Uterus (tissue), 4 donors: ENCODE measurements around the gene DPY30. TPM values are rescaled to one million over a fixed set of nuclear protein-coding genes. Genes with fewer than 3 reads are reported as not detected.

Experiments used
- DNase-seq, 2 donors: peaks; one replicate each; pipeline ENCODE4 v3.0.0-alpha.2; 2019 to 2020
- H3K27ac ChIP-seq, 2 donors: fragments of 200-600 bp; sonication (generic); 1 replicate in 1 of 2; 2 replicates in 1 of 2; pipeline ENCODE4 v1.5.1; 2016 to 2018
- H3K27me3 ChIP-seq, 2 donors: fragments of 200-600 bp; sonication (generic); one replicate each; pipeline ENCODE4 v1.5.1; 2018 to 2019; ENCODE audit warnings: control low read depth in 1 of 2
- H3K36me3 ChIP-seq, 2 donors: fragments of 200-600 bp; sonication (generic); one replicate each; pipeline ENCODE4 v1.5.1; 2019; ENCODE audit warnings: control low read depth in 1 of 2
- H3K4me1 ChIP-seq, 2 donors: fragments of 200-600 bp; sonication (generic); one replicate each; pipeline ENCODE4 v1.5.1; 2018 to 2019; ENCODE audit warnings: control low read depth in 1 of 2
- H3K4me3 ChIP-seq, 2 donors: fragments of 200-600 bp; sonication (generic); 1 replicate in 1 of 2; 2 replicates in 1 of 2; pipeline ENCODE4 v1.5.1; 2018 to 2019; ENCODE audit warnings: mild to moderate bottlenecking in 1 of 2
- H3K9me3 ChIP-seq, 2 donors: fragments of 200-600 bp; sonication (generic); one replicate each; pipeline ENCODE4 v1.5.1; 2019; ENCODE audit warnings: control low read depth in 1 of 2
- CTCF ChIP-seq, 4 experiments: fragments of 200-600 bp in 2 of 4; fragments of 450-650 bp in 2 of 4; sonication (generic) in 2 of 4; IDR thresholded peaks; one replicate each; pipeline ENCODE4 v1.5.1; 2016 to 2019; ENCODE audit warnings: antibody characterized with exemption in 4 of 4, mild to moderate bottlenecking in 2 of 4, moderate library complexity in 1 of 4
- POLR2A ChIP-seq, 2 donors: fragments of 450-650 bp; IDR thresholded peaks; one replicate each; pipeline ENCODE4 v1.6.1; 2016; ENCODE audit warnings: antibody characterized with exemption in 2 of 2, mild to moderate bottlenecking in 1 of 2, moderate library complexity in 1 of 2
- intact Hi-C: fragments of 100-400 bp; cut with DNase I; formaldehyde crosslinking; loops from one replicate; pipeline ENCODE4 v1.15.1; 2023; ENCODE audit warnings: low total_unique reads
- total RNA-seq, 4 donors: library from RNA; depleted of rRNA in 3 of 4; stranded (reverse); fragments of >200 nt in 3 of 4; gene quantifications; one replicate each; pipeline versions ENCODE4 v1.1.0 to v1.2.4, GENCODE V29; 2014 to 2023
- donor health status: DM: yes; HTN: yes; CAD: no.

The DPY30 gene
- total RNA-seq, 4 donors from 2014 or later = 37.1 to 165 (median 43.4) TPM

- DNase-seq = no peak
- H3K9me3 ChIP-seq = no peaks in the 10 kb centered on the region
- no peak overlapping the region for H3K27ac ChIP-seq
- no peak overlapping the region for H3K4me3 ChIP-seq
- no peaks in the 10 kb centered on the region for H3K36me3 ChIP-seq
- no peaks in the 10 kb centered on the region for H3K27me3 ChIP-seq
- intact Hi-C loops = no loop called here
- H3K4me1 ChIP-seq = no peaks in the 10 kb centered on the region
- TF ChIP-seq POLR2A (IDR thresholded peaks at IDR 0.05) (no peak), CTCF (IDR thresholded peaks at IDR 0.05) (no peak)
Measured at GRCh38 chr2:31997653-31998052, 42.0 kb downstream of the DPY30 start.

- Histone ChIP-seq H3K27me3 (no peaks in the 10 kb centered on the region), H3K4me1 (no peaks in the 10 kb centered on the region)
Measured at GRCh38 chr2:31996571-31997150, 42.9 kb downstream of the DPY30 start.

GRCh38 chr2:31992934-31993333 is 46.7 kb downstream of the DPY30 start:
- Histone ChIP-seq H3K27me3 (no peaks in the 10 kb centered on the region), H3K4me1 (no peaks in the 10 kb centered on the region), H3K36me3 (no peaks in the 10 kb centered on the region), H3K4me3 (no peak overlapping the region), H3K27ac (no peak overlapping the region), H3K9me3 (no peaks in the 10 kb centered on the region)
- no peak for DNase-seq
- intact Hi-C loops = no loop called here
- TF ChIP-seq POLR2A (IDR thresholded peaks at IDR 0.05) (no peak), CTCF (IDR thresholded peaks at IDR 0.05) (no peak)

More at GRCh38 chr2:31996571-31997150, 42.9 kb downstream of the DPY30 start:
- H3K36me3 ChIP-seq = no peaks in the 10 kb centered on the region
- no peak for DNase-seq
- no peak overlapping the region for H3K27ac ChIP-seq
- intact Hi-C loops = no loop called here
- no peak for TF ChIP-seq POLR2A (IDR thresholded peaks at IDR 0.05)
- no peak for TF ChIP-seq CTCF (IDR thresholded peaks at IDR 0.05)
- no peaks in the 10 kb centered on the region for H3K9me3 ChIP-seq
- no peak overlapping the region for H3K4me3 ChIP-seq

GRCh38 chr2:31992025-31992579 is 47.5 kb downstream of the DPY30 start:
- H3K27me3 ChIP-seq = no peaks in the 10 kb centered on the region
- no peaks in the 10 kb centered on the region for H3K9me3 ChIP-seq
- H3K4me1 ChIP-seq = no peaks in the 10 kb centered on the region
- intact Hi-C loops = no loop called here
- no peak for TF ChIP-seq CTCF (IDR thresholded peaks at IDR 0.05)
- no peak for TF ChIP-seq POLR2A (IDR thresholded peaks at IDR 0.05)
- no peaks in the 10 kb centered on the region for H3K36me3 ChIP-seq
- H3K27ac ChIP-seq = no peak overlapping the region
- no peak overlapping the region for H3K4me3 ChIP-seq
- DNase-seq = no peak

- H3K9me3 ChIP-seq = no peaks in the 10 kb centered on the region
- no peak overlapping the region for H3K4me3 ChIP-seq
- TF ChIP-seq POLR2A (IDR thresholded peaks at IDR 0.05) (no peak), CTCF (IDR thresholded peaks at IDR 0.05) (no peak)
- no peaks in the 10 kb centered on the region for H3K27me3 ChIP-seq
- H3K27ac ChIP-seq = no peak overlapping the region
- no peak for DNase-seq
- H3K36me3 ChIP-seq = no peaks in the 10 kb centered on the region
- no peaks in the 10 kb centered on the region for H3K4me1 ChIP-seq
- intact Hi-C loops = no loop called here
Measured at GRCh38 chr2:31989946-31990345, 49.7 kb downstream of the DPY30 start.
